ENCODE results near the gene ADCY10.

ADCY10 gene

GRCh38 chr1:167938080-167938636 is 24.2 kb upstream of the ADCY10 start:
- Histone ChIP-seq H4K20me1 (ENCODE audit: insufficient read depth, low read length) (peaks cover 25% of the 10 kb centered on the region), H3K9me3 (ENCODE audit: insufficient read depth, low read length) (no peaks in the 10 kb centered on the region), H3K36me3 (replicated peaks; ENCODE audit: low read depth, low read length) (peaks cover 3% of the 10 kb centered on the region), H3K4me2 (ENCODE audit: low read length) (peak overlapping the region; percentile 76), H3K79me2 (ENCODE audit: low read length) (peaks cover 85% of the 10 kb centered on the region), H3K9ac (ENCODE audit: low read length) (peak overlapping the region; percentile 96), H3K27ac (ENCODE audit: low read length) (peak overlapping the region; percentile 91), H3K27me3 (ENCODE audit: low read depth, low read length) (no peaks in the 10 kb centered on the region), H2AFZ (ENCODE audit: low read depth, low read length) (no peak overlapping the region), H3K4me3 (ENCODE audit: low read length) (peak overlapping the region; percentile 86), H3K4me1 (ENCODE audit: low read length) (peaks cover 23% of the 10 kb centered on the region)
- TF ChIP-seq EZH2phosphoT487 (IDR thresholded peaks at IDR 0.05; ENCODE audit: low read depth) (no peak), CTCF (IDR thresholded peaks at IDR 0.05; ENCODE audit: low read depth, low read length) (no peak)

GRCh38 chr1:167937709-167938010 is 23.7 kb upstream of the ADCY10 start:
- H2AFZ ChIP-seq (ENCODE audit: low read depth, low read length), result peak overlapping the region; percentile 19; the same call in 1 of the 2 replicates
- no peaks in the 10 kb centered on the region for H3K27me3 ChIP-seq (ENCODE audit: low read depth, low read length)
- H3K36me3 ChIP-seq (replicated peaks; ENCODE audit: low read depth, low read length), result peaks cover 3% of the 10 kb centered on the region
- H3K79me2 ChIP-seq (ENCODE audit: low read length), result peaks cover 81% of the 10 kb centered on the region
- H3K9me3 ChIP-seq (ENCODE audit: insufficient read depth, low read length), result no peaks in the 10 kb centered on the region
- peak overlapping the region; percentile 96 for H3K9ac ChIP-seq (ENCODE audit: low read length)
- TF ChIP-seq EZH2phosphoT487 (IDR thresholded peaks at IDR 0.05; ENCODE audit: low read depth), result no peak
- TF ChIP-seq CTCF (IDR thresholded peaks at IDR 0.05; ENCODE audit: low read depth, low read length), result no peak
- H3K4me1 ChIP-seq (ENCODE audit: low read length), result peaks cover 23% of the 10 kb centered on the region
- peak overlapping the region; percentile 86 for H3K4me3 ChIP-seq (ENCODE audit: low read length)
- H4K20me1 ChIP-seq (ENCODE audit: insufficient read depth, low read length), result peaks cover 25% of the 10 kb centered on the region
- peak overlapping the region; percentile 76 for H3K4me2 ChIP-seq (ENCODE audit: low read length)
- peak overlapping the region; percentile 91 for H3K27ac ChIP-seq (ENCODE audit: low read length)

GRCh38 chr1:167936930-167937708 is 23.2 kb upstream of the ADCY10 start, which contains the start of gene MPC2:
MPC2 (minus strand) TSS chr1:167937072; CDS start chr1:167935841, 1,231 bp downstream.
- TF ChIP-seq CTCF (IDR thresholded peaks at IDR 0.05; ENCODE audit: low read depth, low read length) (no peak), EZH2phosphoT487 (IDR thresholded peaks at IDR 0.05; ENCODE audit: low read depth) (no peak)

More at GRCh38 chr1:167936930-167937708, 23.2 kb upstream of the ADCY10 start, which contains the start of gene MPC2:
- Histone ChIP-seq H3K4me1 (ENCODE audit: low read length) (peaks cover 23% of the 10 kb centered on the region), H3K9me3 (ENCODE audit: insufficient read depth, low read length) (no peaks in the 10 kb centered on the region), H3K79me2 (ENCODE audit: low read length) (peaks cover 76% of the 10 kb centered on the region), H3K4me2 (ENCODE audit: low read length) (peak within 1 kb of the TSS; percentile 76), H3K9ac (ENCODE audit: low read length) (peak within 1 kb of the TSS; percentile 96), H2AFZ (ENCODE audit: low read depth, low read length) (peak within 1 kb of the TSS; percentile 90), H3K4me3 (ENCODE audit: low read length) (peak within 1 kb of the TSS; percentile 86), H3K27me3 (ENCODE audit: low read depth, low read length) (no peaks in the 10 kb centered on the region), H4K20me1 (ENCODE audit: insufficient read depth, low read length) (peaks cover 20% of the 10 kb centered on the region), H3K27ac (ENCODE audit: low read length) (peak within 1 kb of the TSS; percentile 91), H3K36me3 (replicated peaks; ENCODE audit: low read depth, low read length) (no peaks in the 10 kb centered on the region)

All from OCI-LY3 (cell line).